ENCODE results near the gene NOL4L. TPM values are rescaled to one million over a fixed set of nuclear protein-coding genes. Genes with fewer than 3 reads are reported as not detected.

Gene NOL4L
- total RNA-seq, 2 experiments from 2014 or later = 53.1 to 55.6 TPM

DNA sequence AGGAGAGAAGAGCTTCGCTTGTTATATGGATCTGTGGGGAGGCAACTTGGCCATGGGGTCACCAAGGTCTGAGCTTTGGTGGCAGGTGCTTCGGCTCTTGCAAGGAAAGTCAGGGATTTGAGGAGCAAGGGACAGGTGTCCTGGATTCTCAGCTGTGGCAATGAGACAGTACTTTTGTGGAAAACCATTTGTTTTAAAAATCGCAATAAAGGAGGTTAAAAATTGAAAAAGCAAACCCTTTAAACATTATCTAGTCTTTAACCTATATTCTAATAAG, 64.3 kb downstream of the NOL4L start:
- POLR2A ChIA-PET = interaction anchor here (0.7 to 9.6 kb wide), 5 partner anchors 11 to 235 kb away, joined by 3 to 314 read pairs (median 9); partner anchors contain the start of gene NOL4L
- Histone ChIP-seq H3K4me3 (ENCODE audit: low read length) (no peak overlapping the region), H3K27me3 (ENCODE audit: control insufficient read depth in 1 of 2, insufficient read depth in 2 of 2, low read length in 2 of 2) (no peaks in the 10 kb centered on the region), H3K4me1 (ENCODE audit: insufficient read depth, low read length) (peaks cover 72% of the 10 kb centered on the region), H3K27ac (ENCODE audit: low read depth in 1 of 2, low read length in 2 of 2) (no peak overlapping the region), H3K36me3 (ENCODE audit: insufficient read depth, low read length) (peaks cover 62% of the 10 kb centered on the region), H3K9me3 (ENCODE audit: control insufficient read depth in 1 of 2, insufficient read depth in 1 of 2, low read length in 2 of 2) (no peaks in the 10 kb centered on the region)
- no peaks in the 10 kb centered on the region for H3K27me3 Mint-ChIP-seq
- ATAC-seq (ENCODE audit: poor library complexity) (no peak), DNase-seq (no peak)
- CTCF ChIA-PET = interaction anchor here (0.9 to 5.8 kb wide), 5 partner anchors 13 to 132 kb away, joined by 3 to 75 read pairs (median 40); no protein-coding TSS in a partner anchor
- H3K9me3 Mint-ChIP-seq = no peaks in the 10 kb centered on the region
- intact Hi-C loops (cut with DNase I, micrococcal nuclease) = loop anchor here (1.0 to 10.0 kb wide), 3 partner anchors 132 to 489 kb away; no protein-coding TSS in a partner anchor
- TF ChIP-seq, protein P1, sequence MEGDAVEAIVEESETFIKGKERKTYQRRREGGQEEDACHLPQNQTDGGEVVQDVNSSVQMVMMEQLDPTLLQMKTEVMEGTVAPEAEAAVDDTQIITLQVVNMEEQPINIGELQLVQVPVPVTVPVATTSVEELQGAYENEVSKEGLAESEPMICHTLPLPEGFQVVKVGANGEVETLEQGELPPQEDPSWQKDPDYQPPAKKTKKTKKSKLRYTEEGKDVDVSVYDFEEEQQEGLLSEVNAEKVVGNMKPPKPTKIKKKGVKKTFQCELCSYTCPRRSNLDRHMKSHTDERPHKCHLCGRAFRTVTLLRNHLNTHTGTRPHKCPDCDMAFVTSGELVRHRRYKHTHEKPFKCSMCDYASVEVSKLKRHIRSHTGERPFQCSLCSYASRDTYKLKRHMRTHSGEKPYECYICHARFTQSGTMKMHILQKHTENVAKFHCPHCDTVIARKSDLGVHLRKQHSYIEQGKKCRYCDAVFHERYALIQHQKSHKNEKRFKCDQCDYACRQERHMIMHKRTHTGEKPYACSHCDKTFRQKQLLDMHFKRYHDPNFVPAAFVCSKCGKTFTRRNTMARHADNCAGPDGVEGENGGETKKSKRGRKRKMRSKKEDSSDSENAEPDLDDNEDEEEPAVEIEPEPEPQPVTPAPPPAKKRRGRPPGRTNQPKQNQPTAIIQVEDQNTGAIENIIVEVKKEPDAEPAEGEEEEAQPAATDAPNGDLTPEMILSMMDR (IDR thresholded peaks at IDR 0.05) = no peak
- peaks cover 63% of the 10 kb centered on the region for H3K36me3 Mint-ChIP-seq (ENCODE audit: low read depth)
- H3K4me3 Mint-ChIP-seq = no peak overlapping the region
- H3K27ac Mint-ChIP-seq = peak overlapping the region; percentile 99
- H3K4me1 Mint-ChIP-seq (ENCODE audit: low read depth) = peaks cover 59% of the 10 kb centered on the region

DNA sequence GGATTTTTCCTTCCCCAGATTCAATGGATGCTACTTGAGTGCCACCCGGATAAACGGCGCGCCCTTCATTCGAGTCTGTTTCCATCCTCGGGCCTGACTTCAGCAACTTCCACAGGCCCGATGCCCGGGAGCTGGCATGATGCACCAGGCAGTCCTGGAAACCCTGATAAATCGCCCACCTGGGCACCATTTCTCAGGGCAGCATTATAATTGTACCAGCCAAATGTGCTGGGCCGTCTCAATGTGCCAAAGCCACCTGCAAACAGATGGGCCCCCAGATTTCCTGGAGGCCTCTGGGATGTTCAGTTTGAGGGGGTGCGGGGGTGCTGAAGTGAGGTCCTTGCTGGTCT, 65.8 kb downstream of the NOL4L start:
- Histone ChIP-seq H3K4me3 (ENCODE audit: low read length) (no peak overlapping the region), H3K4me1 (ENCODE audit: insufficient read depth, low read length) (peaks cover 72% of the 10 kb centered on the region), H3K27ac (ENCODE audit: low read depth in 1 of 2, low read length in 2 of 2) (no peak overlapping the region), H3K36me3 (ENCODE audit: insufficient read depth, low read length) (peaks cover 65% of the 10 kb centered on the region), H3K9me3 (ENCODE audit: control insufficient read depth in 1 of 2, insufficient read depth in 1 of 2, low read length in 2 of 2) (no peaks in the 10 kb centered on the region), H3K27me3 (ENCODE audit: control insufficient read depth in 1 of 2, insufficient read depth in 2 of 2, low read length in 2 of 2) (no peaks in the 10 kb centered on the region)
- H3K27ac Mint-ChIP-seq = no peak overlapping the region
- peaks cover 61% of the 10 kb centered on the region for H3K4me1 Mint-ChIP-seq (ENCODE audit: low read depth)
- ChIA-PET POLR2A (interaction anchor here (1.0 kb wide), 1 partner anchor 134 kb away, joined by 4 read pairs; no protein-coding TSS in a partner anchor), CTCF (no interaction called here)
- intact Hi-C loops (cut with DNase I, micrococcal nuclease) = no loop called here
- no peaks in the 10 kb centered on the region for H3K27me3 Mint-ChIP-seq
- ATAC-seq (ENCODE audit: poor library complexity) (no peak), DNase-seq (no peak)
- TF ChIP-seq, protein P1 (IDR thresholded peaks at IDR 0.05) = no peak
- H3K36me3 Mint-ChIP-seq (ENCODE audit: low read depth) = peaks cover 74% of the 10 kb centered on the region
- H3K9me3 Mint-ChIP-seq = no peaks in the 10 kb centered on the region
- no peak overlapping the region for H3K4me3 Mint-ChIP-seq

DNA sequence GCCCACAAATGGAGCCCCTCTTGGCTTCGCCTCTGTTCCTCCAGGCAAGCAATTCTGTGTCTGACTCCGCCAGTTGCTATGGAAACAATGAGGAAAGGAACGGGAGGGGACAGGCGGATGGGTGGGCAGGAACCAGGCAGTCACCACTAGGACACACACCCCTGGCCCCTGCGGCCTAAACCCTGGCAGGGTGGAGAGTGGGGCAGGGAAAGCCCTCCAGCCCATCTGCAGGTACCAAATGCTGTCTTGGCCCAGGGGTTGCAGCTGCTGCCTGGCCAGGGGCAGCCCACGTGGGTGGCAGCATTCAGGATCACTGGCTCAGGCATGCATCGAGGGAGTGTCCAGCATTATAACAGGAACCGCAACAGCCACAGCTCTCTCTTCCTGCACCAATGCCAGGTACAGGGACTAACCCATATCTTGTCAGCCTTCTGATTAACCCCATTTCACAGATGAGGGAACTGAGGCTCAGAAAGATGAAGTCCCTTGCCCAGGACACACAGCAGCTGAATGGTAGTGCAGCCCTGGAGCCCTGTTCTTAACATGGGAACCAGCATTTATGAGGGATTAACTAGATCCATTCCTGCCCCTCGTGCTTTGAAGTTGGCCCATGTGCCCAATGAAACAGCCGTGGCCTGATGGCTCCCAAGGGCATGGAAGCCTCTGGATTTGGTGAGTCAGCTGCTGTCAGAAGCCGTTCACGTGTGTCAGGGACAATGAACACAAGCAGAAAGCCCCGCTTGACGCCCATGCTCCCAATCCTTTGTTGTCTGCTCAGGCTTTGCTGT, 66.3 kb downstream of the NOL4L start:
- no peaks in the 10 kb centered on the region for H3K27me3 ChIP-seq (ENCODE audit: control insufficient read depth in 1 of 2, insufficient read depth in 2 of 2, low read length in 2 of 2)
- Mint-ChIP-seq H3K4me3 (no peak overlapping the region), H3K27me3 (no peaks in the 10 kb centered on the region), H3K9me3 (no peaks in the 10 kb centered on the region), H3K27ac (no peak overlapping the region), H3K4me1 (ENCODE audit: low read depth) (peaks cover 61% of the 10 kb centered on the region), H3K36me3 (ENCODE audit: low read depth) (peaks cover 75% of the 10 kb centered on the region)
- ATAC-seq (ENCODE audit: poor library complexity) = no peak
- peaks cover 72% of the 10 kb centered on the region for H3K4me1 ChIP-seq (ENCODE audit: insufficient read depth, low read length)
- ChIA-PET POLR2A (interaction anchor here (1.0 kb wide), 1 partner anchor 134 kb away, joined by 4 read pairs; no protein-coding TSS in a partner anchor), CTCF (no interaction called here)
- peaks cover 65% of the 10 kb centered on the region for H3K36me3 ChIP-seq (ENCODE audit: insufficient read depth, low read length)
- H3K9me3 ChIP-seq (ENCODE audit: control insufficient read depth in 1 of 2, insufficient read depth in 1 of 2, low read length in 2 of 2) = no peaks in the 10 kb centered on the region
- TF ChIP-seq, protein P1 (IDR thresholded peaks at IDR 0.05) = no peak
- H3K27ac ChIP-seq (ENCODE audit: low read depth in 1 of 2, low read length in 2 of 2) = no peak overlapping the region
- no peak overlapping the region for H3K4me3 ChIP-seq (ENCODE audit: low read length)
- peak in 1 of 14 experiments; percentile 27 for DNase-seq
- intact Hi-C loops (cut with DNase I, micrococcal nuclease) = no loop called here
